HepG2 (cell line): ENCODE measurements around the gene AFDN. TPM values are rescaled to one million over a fixed set of nuclear protein-coding genes. Genes with fewer than 3 reads are reported as not detected.

Experiments
- ATAC-seq: fragments of 200-7000 bp; cut with Tn5 transposase; 3 replicates; pipeline ENCODE4 v1.9.1; 2020; ENCODE audit warnings: mild to moderate bottlenecking, moderate library complexity
- BruUV-seq: library from RNA; stranded (reverse); fragments of 400-500 nt; replicated peaks from 2 replicates; lab custom pipeline; 2021; lab: Mats Ljungman, UMichigan
- CTCF ChIA-PET: fragments of 300-600 bp; formaldehyde crosslinking; extraction: SDS; loops from one replicate; lab custom pipeline; 2021; ENCODE audit warnings: low total read pairs, inconsistent platforms, low intra/inter-chr PET ratio; lab: Yijun Ruan, JAX
- POLR2A ChIA-PET: fragments of 350-600 bp; sonication (Branson Sonifier 250); formaldehyde crosslinking; loops from one replicate; lab custom pipeline; 2020; ENCODE audit warnings: antibody characterized with exemption, inconsistent platforms; lab: Yijun Ruan, JAX
- DNase-seq: peaks from one replicate; pipeline ENCODE4 v3.0.0-alpha.2; 2015; ENCODE audit warnings: low spot score
- FAIRE-seq: peaks from 3 replicates; lab custom pipeline; 2011; peaks lifted over from hg19 to GRCh38; lab: Jason Lieb, UNC
- H2AFZ ChIP-seq: one replicate; pipeline ENCODE4 v1.6.1; 2011; ENCODE audit warnings: low read length, inconsistent platforms
- H3K27ac ChIP-seq: fragments of 300-600 bp; 3 replicates; pipeline ENCODE4 v1.8.0; 2011; ENCODE audit warnings: mixed run types, mild to moderate bottlenecking, mixed read lengths, low read length, inconsistent platforms; ENCODE audit not compliant: insufficient read depth; ENCODE audit errors: extremely low read length
- H3K27me3 ChIP-seq, 2 experiments: fragments of 200-600 bp in 1 of 2; 2 replicates in 1 of 2; 3 replicates in 1 of 2; pipeline versions ENCODE4 v1.6.0 to v1.8.0; 2011; ENCODE audit warnings: low read length in 2 of 2, mild to moderate bottlenecking in 2 of 2, moderate library complexity in 2 of 2, inconsistent platforms in 1 of 2; ENCODE audit not compliant: insufficient read depth in 2 of 2, control insufficient read depth in 1 of 2
- H3K36me3 ChIP-seq, 2 experiments: fragments of 200-600 bp in 1 of 2; replicated peaks in 1 of 2; 2 replicates in 1 of 2; 3 replicates in 1 of 2; pipeline versions ENCODE4 v1.5.1 to v1.8.0; 2011; ENCODE audit warnings: low read length in 2 of 2, inconsistent platforms in 1 of 2; ENCODE audit not compliant: insufficient read depth in 2 of 2, control insufficient read depth in 1 of 2
- H3K4me1 ChIP-seq: 2 replicates; pipeline ENCODE4 v1.5.1; 2012; ENCODE audit warnings: low read length, inconsistent platforms; ENCODE audit not compliant: insufficient read depth
- H3K4me2 ChIP-seq: 2 replicates; pipeline ENCODE4 v1.6.0; 2011; ENCODE audit warnings: low read depth, low read length, inconsistent platforms
- H3K4me3 ChIP-seq, 3 experiments: fragments of 200-600 bp in 1 of 3; sonication (generic), shearing (Covaris generic) in 1 of 3; replicated peaks in 1 of 3; 2 replicates each; pipeline ENCODE4 v1.5.1; 2011 to 2016; ENCODE audit warnings: low read length in 3 of 3, inconsistent platforms in 2 of 3, low read depth in 2 of 3, mild to moderate bottlenecking in 2 of 3, control low read depth in 1 of 3, mixed read lengths in 1 of 3; ENCODE audit not compliant: insufficient read depth in 1 of 3
- H3K79me2 ChIP-seq: one replicate; pipeline ENCODE4 v1.6.1; 2011; ENCODE audit warnings: low read length, inconsistent platforms; ENCODE audit not compliant: insufficient read depth
- H3K9ac ChIP-seq: 2 replicates; pipeline ENCODE4 v1.6.0; 2011; ENCODE audit warnings: mild to moderate bottlenecking, low read depth, low read length, inconsistent platforms; ENCODE audit not compliant: insufficient read depth
- H3K9me3 ChIP-seq: 2 replicates; pipeline ENCODE4 v1.5.1; 2012; ENCODE audit warnings: mild to moderate bottlenecking, low read length
- H4K20me1 ChIP-seq: 2 replicates; pipeline ENCODE4 v1.6.0; 2011; ENCODE audit warnings: inconsistent platforms, mild to moderate bottlenecking, low read length, moderate library complexity; ENCODE audit not compliant: insufficient read depth
- NFYC ChIP-seq: IDR thresholded peaks from 2 replicates; pipeline ENCODE4 v1.6.1; 2016; ENCODE audit warnings: missing genetic modification reagents, missing compliant biosample characterization
- ZNF687 ChIP-seq: sonication (generic); formaldehyde crosslinking; IDR thresholded peaks from 2 replicates; pipeline ENCODE4 v1.5.1; 2020; ENCODE audit warnings: mild to moderate bottlenecking, missing genetic modification reagents, moderate library complexity
- WGBS: methylation state at CpG from one replicate; pipeline ENCODE4 v1.1.6; 2017; ENCODE audit warnings: low lambda C conversion rate; 5-methylcytosine and 5-hydroxymethylcytosine counted together
- in situ Hi-C: cut with HindIII; loops from 2 replicates; pipeline ENCODE4 v1.10.0; 2017; ENCODE audit warnings: low pct_unique_long_range_greater_than_20kb; ENCODE audit not compliant: extremely low pct_ligation_motif_present
- intact Hi-C: fragments of 100-400 bp; cut with micrococcal nuclease; formaldehyde crosslinking; loops from one replicate; pipeline ENCODE4 v1.10.0; 2022; ENCODE audit not compliant: unreplicated experiment
- polyA plus RNA-seq, 8 experiments: library from polyadenylated mRNA; depleted of rRNA in 3 of 8; stranded (reverse) in 7 of 8; unstranded in 1 of 8; fragments of >200 nt; fragmentation: Illumina TruSeq in 4 of 8; extraction: Trizol in 4 of 8; gene quantifications; 2 replicates each; pipeline versions ENCODE4 v1.2.1 to v1.2.3, GENCODE V29; 2011 to 2016; ENCODE audit warnings: low read depth in 4 of 8, missing spikeins in 1 of 8, mixed read lengths in 1 of 8; ENCODE audit not compliant: insufficient read depth in 1 of 8
- total RNA-seq, 5 experiments: library from RNA; depleted of rRNA; stranded (reverse); fragments of >200 nt; fragmentation: Illumina TruSeq; extraction: Trizol; gene quantifications; 2 replicates each; pipeline ENCODE4 v1.2.3, GENCODE V29; 2016; ENCODE audit warnings: low read depth in 1 of 5

AFDN gene
- total and polyA plus RNA-seq, 2 of the 13 experiments (the other 11 are each of a cell fraction or from before 2014, with no cell fraction given): 136 to 151 TPM

GRCh38 chr6:167795874-167796191 is 30.9 kb upstream of the AFDN start:
- CTCF ChIA-PET: no interaction called here
- peaks cover 0 to 2% of the 10 kb centered on the region in 2 experiments; a peak in 2 of 5 replicates for H3K27me3 ChIP-seq
- no peaks in the 10 kb centered on the region for H3K9me3 ChIP-seq
- no peak for FAIRE-seq
- no peak overlapping the region for H3K4me2 ChIP-seq
- POLR2A ChIA-PET: interaction anchor here (1.2 kb wide), 1 partner anchor 11 kb away, joined by 3 read pairs; no protein-coding TSS in a partner anchor
- intact Hi-C loops: no loop called here
- no peak overlapping the region for H3K27ac ChIP-seq
- no peak overlapping the region for H2AFZ ChIP-seq
- no peak overlapping the region for H3K9ac ChIP-seq
- H3K36me3 ChIP-seq: no peaks in the 10 kb centered on the region
- no peaks in the 10 kb centered on the region for H4K20me1 ChIP-seq
- H3K4me3 ChIP-seq: no peak overlapping the region
- BruUV-seq: no TSS peak
- no peak for TF ChIP-seq NFYC (CRISPR knock-in tag)
- TF ChIP-seq ZNF687 (CRISPR knock-in tag): peak; percentile 32; the same call in 1 of the 2 replicates
- TF ChIP-seq, all 625 proteins: peak for 1
- ATAC-seq: peak; percentile 7; the same call in 1 of the 3 replicates
- WGBS: 84% methylated on average over 10 of the region's 10 CpGs
- no peak for DNase-seq
- Histone ChIP-seq H3K79me2 (no peaks in the 10 kb centered on the region), H3K4me1 (peaks cover 27% of the 10 kb centered on the region)
- in situ Hi-C loops: no loop called here
